ENCODE measurements around the gene MDC1.
A peak's percentile ranks its signal among the peaks of the same experiment; 100 is the strongest.

GRCh38 chr6:30727920-30728553 lies 11.0 kb upstream of the MDC1 start:
- TF ChIP-seq CTCF (IDR thresholded peaks at IDR 0.05) (peak in 1 of 4 experiments; percentile 3), POLR2A (IDR thresholded peaks at IDR 0.05) (no peak), POLR2AphosphoS5 (IDR thresholded peaks at IDR 0.05) (no peak)

All from gastroesophageal sphincter (tissue), 3 donors.